HG03432 (cell line): ENCODE data around the gene GFPT1.
"Not testable (repeated sequence)": the region's sequence is repeated elsewhere in the genome, so short reads cannot be mapped to it uniquely, and the experiment has no call there.

ENCODE experiments used
- ATAC-seq: cut with Tn5 transposase; IDR thresholded peaks from one replicate; pipeline ENCODE4 v1.9.1; 2021; ENCODE audit warnings: mild to moderate bottlenecking, moderate library complexity; ENCODE audit not compliant: unreplicated experiment

GFPT1 gene

GRCh38 chr2:69384618-69385081 lies 2.4 kb downstream of the GFPT1 start:
- no peak for ATAC-seq

- ATAC-seq = no peak
Observed at GRCh38 chr2:69383176-69383812, 3.7 kb downstream of the GFPT1 start.

GRCh38 chr2:69382547-69382946 lies 4.5 kb downstream of the GFPT1 start:
- no peak for ATAC-seq

- peak; percentile 34 for ATAC-seq
Observed at GRCh38 chr2:69381337-69381737, 5.7 kb downstream of the GFPT1 start.

- ATAC-seq = no peak
Observed at GRCh38 chr2:69380072-69380917, 6.7 kb downstream of the GFPT1 start.

GRCh38 chr2:69376403-69376802 lies 10.6 kb downstream of the GFPT1 start:
- ATAC-seq = no peak

- ATAC-seq = no peak
Observed at GRCh38 chr2:69375494-69376353, 11.3 kb downstream of the GFPT1 start.

GRCh38 chr2:69372767-69373166 lies 14.3 kb downstream of the GFPT1 start:
- no peak for ATAC-seq

GRCh38 chr2:69369802-69370201 lies 17.2 kb downstream of the GFPT1 start:
- ATAC-seq = no peak

GRCh38 chr2:69368588-69368987 lies 18.4 kb downstream of the GFPT1 start:
- ATAC-seq = no peak

- ATAC-seq = no peak
Observed at GRCh38 chr2:69359371-69359770, 27.7 kb downstream of the GFPT1 start.

- no peak for ATAC-seq
Observed at GRCh38 chr2:69358914-69359313, 28.1 kb downstream of the GFPT1 start.

GRCh38 chr2:69356471-69356870 lies 30.6 kb downstream of the GFPT1 start:
- ATAC-seq = no peak

GRCh38 chr2:69354976-69355375 lies 32.1 kb downstream of the GFPT1 start:
- not testable (repeated sequence) for ATAC-seq

- no peak for ATAC-seq
Observed at GRCh38 chr2:69353360-69353759, 33.7 kb downstream of the GFPT1 start.

GRCh38 chr2:69348781-69349180 lies 38.2 kb downstream of the GFPT1 start:
- no peak for ATAC-seq

GRCh38 chr2:69345434-69345833 lies 41.6 kb downstream of the GFPT1 start:
- ATAC-seq = peak; percentile 47

- no peak for ATAC-seq
Observed at GRCh38 chr2:69344305-69344704, 42.7 kb downstream of the GFPT1 start.

GRCh38 chr2:69340101-69340775 lies 46.8 kb downstream of the GFPT1 start:
- ATAC-seq = no peak

- ATAC-seq = no peak
Observed at GRCh38 chr2:69335311-69335710, 51.7 kb downstream of the GFPT1 start.

- no peak for ATAC-seq
Observed at GRCh38 chr2:69333352-69333751, 53.7 kb downstream of the GFPT1 start.
